Measurements from ENCODE around the gene OLA1.

OLA1 gene

GRCh38 chr2:174180165-174180724 lies 68.1 kb downstream of the OLA1 start:
- DNase-seq (ENCODE audit: low spot score) = no peak

- DNase-seq (ENCODE audit: low spot score) = no peak
Measured at GRCh38 chr2:174177316-174177890, 70.9 kb downstream of the OLA1 start.

DNA sequence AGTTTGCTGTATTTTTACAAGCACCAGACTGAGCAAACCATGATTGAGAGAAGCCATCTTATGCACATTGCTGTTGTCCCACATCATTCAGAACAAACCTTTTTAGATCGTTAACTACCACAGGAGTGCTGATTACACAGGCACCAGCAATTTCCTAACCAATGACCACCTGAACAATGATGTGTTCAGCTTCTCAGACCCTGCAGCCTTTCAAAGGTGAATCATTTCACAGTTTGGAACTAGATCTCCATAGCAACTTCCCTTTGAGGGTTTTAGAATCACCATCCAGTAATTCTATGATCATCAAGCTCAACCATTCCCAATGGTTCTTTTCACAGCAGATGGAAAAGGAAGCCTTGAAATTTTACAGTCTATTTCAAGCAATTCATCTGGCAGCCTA lies 71.4 kb downstream of the OLA1 start:
- no peak for DNase-seq (ENCODE audit: low spot score)

DNA sequence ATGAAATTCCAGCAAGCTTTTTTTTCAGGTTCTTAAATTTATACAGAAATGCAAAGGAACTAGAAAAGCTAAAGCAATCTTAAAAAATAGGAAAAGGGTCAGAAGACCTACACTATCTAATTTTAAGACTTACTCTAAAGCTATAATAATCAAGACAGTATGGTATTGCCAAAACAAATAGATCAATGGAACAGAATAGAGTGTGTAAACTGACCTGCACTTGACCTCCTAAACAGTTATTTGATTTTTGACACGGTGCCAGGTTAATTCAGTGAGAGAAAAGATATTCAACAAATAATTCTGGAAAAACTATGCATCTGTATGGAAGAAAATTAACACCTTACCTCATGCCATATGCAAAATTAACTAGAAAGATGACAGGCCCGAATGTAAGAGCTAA lies 73.6 kb downstream of the OLA1 start:
- no peak for DNase-seq (ENCODE audit: low spot score)

GRCh38 chr2:174172802-174173355 lies 75.5 kb downstream of the OLA1 start:
- no peak for DNase-seq (ENCODE audit: low spot score)

GRCh38 chr2:174171686-174172445 lies 76.5 kb downstream of the OLA1 start:
- DNase-seq (ENCODE audit: low spot score) = no peak

GRCh38 chr2:174169372-174169771 lies 79.0 kb downstream of the OLA1 start:
- no peak for DNase-seq (ENCODE audit: low spot score)

DNA sequence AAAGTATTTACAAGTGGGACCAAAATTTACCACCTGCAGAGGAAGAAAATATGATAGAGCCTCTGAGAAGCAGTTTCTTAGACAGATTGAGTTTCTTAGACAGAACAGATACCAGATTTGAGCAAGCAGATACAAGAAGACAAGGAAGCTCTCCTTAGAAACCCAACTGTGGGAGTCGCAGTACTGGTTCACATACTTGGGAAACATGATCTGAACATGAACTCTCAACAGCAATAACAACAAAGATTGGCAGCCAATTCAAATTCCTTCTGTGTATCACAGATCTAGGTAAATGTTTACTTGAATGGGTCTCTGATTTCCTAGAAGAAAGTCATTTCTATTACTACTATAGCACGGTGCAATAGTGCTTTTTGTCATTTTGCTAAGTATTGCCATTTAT lies 82.1 kb downstream of the OLA1 start:
- DNase-seq (ENCODE audit: low spot score) = no peak

DNA sequence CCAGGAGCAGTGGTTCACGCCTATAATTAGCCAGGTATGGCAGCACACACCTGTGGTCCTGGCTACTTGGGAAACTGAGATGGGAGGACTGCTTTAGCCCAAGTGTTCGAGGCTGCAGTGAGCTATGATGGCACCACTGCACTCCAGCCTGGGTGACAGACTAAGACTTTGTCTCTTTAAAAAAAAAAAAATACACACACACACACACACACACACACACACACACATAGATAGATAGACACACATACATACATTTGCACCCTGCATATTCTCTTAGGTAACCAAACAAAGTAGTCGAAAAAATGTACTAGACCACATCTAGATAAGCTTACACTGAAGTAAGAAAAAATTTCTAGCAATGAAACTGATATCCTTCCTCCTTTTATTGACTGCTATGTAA lies 86.8 kb downstream of the OLA1 start:
- DNase-seq (ENCODE audit: low spot score) = no peak

GRCh38 chr2:174158003-174158402 lies 90.3 kb downstream of the OLA1 start:
- DNase-seq (ENCODE audit: low spot score) = no peak

DNA sequence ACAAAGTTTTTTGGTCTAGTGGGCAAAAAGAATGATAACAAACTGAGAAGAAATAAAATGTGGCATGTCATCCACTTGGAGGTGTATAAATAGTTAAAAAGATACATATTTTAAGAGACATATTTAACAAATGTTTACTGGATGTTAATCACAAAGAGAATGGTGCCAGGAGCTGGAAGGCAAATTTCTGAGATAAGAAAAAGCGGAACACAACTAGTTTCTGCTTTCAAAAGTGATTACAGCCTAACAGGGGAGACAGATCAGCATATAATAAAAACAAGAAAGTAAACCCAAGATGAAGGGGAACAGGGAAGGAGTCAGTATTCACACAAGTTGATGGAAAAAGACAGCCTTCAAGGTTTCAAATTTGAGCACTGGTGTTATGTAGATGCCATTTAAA lies 91.3 kb downstream of the OLA1 start:
- no peak for DNase-seq (ENCODE audit: low spot score)

- no peak for DNase-seq (ENCODE audit: low spot score)
Measured at GRCh38 chr2:174153757-174154680, 94.3 kb downstream of the OLA1 start.

- DNase-seq (ENCODE audit: low spot score) = no peak
Measured at GRCh38 chr2:174149530-174149929, 98.8 kb downstream of the OLA1 start.

DNA sequence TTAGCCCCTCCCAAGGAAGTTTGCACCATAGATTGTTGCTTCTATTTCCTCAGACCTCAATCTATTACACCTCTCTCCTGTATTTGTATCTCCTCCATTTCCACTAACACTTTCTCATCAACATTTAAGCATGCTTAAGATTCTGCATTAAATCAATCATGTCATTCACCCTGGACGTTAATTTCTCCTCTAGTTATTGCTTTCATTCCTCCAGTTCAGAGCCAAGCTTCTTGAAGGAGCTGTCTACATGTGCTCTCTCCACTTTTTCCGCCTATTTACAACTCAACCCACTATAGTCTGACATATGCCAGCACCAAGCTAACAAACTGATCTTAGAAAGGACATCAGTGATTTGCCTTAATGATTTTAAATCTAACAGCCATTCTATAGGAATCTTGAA lies 99.5 kb downstream of the OLA1 start:
- DNase-seq (ENCODE audit: low spot score) = no peak

DNA sequence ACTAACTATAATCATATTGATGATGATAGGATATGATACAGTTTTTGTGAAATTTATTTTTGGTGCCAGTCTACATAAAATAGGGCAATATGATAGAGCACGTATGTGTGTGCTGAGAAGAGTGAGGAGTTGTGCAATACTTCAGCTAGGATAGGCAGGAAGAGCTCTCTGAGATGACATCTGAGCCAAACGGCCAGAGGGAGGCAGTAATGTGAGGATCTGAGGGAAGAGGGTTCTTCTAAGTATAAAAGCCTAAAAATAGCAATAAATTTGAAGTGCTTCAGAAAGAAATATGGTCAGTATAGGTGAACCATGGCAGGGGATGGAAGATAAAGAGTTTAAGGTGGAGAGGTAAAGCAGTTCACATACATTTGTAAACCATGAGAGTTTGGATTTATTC lies 102.5 kb downstream of the OLA1 start:
- DNase-seq (ENCODE audit: low spot score) = no peak

- DNase-seq (ENCODE audit: low spot score) = no peak
Measured at GRCh38 chr2:174142290-174142689, 106.0 kb downstream of the OLA1 start.

DNA sequence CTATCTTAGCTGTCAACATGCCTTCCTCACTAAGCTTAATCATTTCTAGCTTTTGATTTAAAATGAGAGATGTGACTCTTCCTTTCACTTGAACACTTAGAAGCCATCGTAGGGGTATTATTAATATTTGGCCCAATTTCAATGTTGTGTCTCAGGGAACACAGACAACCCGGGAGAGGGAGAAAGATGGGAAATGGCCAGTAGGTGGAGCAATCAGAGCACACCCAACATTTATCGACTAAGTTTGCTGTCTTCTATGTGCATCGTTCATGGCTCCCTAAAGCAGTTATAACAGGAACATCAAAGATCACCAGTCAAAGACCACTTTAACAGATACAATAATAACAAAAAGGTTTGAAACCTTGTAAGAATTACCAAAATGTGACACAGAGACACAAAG lies 110.2 kb downstream of the OLA1 start:
- no peak for DNase-seq (ENCODE audit: low spot score)

DNA sequence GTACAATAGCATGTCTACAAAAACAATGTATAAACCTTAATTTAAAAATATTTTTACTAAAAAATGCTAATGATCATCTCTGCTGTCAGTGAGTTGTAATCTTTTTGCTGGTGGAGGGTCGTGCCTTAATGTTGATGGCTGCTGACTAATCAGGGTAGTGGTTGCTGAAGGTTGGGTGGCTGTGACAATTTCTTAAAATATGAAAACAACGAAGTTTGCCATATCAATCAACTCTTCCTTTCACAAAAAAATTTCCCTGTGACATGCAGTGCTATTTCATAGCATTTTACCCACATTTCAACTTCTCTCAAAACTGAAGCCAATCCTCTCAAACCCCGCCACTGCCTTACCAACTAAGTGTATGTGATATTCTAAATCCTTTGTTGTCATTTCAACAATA lies 112.4 kb downstream of the OLA1 start:
- DNase-seq (ENCODE audit: low spot score) = no peak

DNA sequence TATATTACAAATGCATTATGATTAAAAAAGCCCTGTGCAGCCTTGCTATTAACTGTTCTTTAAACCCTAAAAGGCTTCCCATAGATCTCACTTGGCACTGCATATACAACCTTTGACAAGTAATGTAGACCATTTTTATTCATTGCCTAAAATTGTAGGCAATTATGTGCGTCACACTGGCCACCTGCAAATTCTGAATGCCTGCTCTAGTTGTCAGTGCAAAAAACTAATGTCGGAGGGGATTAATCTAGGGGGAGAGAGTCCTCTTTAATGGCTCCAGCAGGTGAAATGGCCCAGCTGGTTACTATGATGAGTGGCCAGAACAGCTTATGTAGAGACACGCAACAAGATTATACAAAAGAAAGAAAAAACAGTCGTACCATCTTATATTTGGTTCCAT lies 123.2 kb downstream of the OLA1 start:
- no peak for DNase-seq (ENCODE audit: low spot score)

GRCh38 chr2:174124181-174124580 lies 124.2 kb downstream of the OLA1 start:
- no peak for DNase-seq (ENCODE audit: low spot score)

GRCh38 chr2:174122185-174122584 lies 126.1 kb downstream of the OLA1 start:
- DNase-seq (ENCODE audit: low spot score) = no peak

DNA sequence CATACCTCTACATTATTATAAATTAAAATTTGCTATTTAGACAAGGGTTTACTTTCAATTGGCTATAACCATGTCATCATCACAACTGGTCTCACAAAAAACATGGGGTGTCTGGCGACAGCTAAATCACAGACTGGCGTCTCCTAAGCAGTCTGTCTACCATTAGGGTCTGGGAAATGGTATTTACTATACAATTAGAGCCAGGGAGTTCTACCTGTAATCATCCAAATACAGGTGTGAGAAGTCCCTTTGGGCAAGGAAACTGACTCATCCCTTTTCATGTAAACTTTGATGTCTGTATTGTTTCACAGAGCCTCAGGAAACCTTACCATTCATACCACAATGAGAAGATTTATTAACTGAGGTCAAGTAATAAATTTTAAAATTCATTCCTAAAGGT lies 126.7 kb downstream of the OLA1 start:
- no peak for DNase-seq (ENCODE audit: low spot score)

Data from left forelimb (tissue), 1 donor.